RWPE1 (cell line): ENCODE results near the gene PNMA8A.

Experiments
- CTCF ChIA-PET: fragments of 350-600 bp; sonication (Branson Sonifier 250); formaldehyde crosslinking; extraction: SDS; loops from one replicate; lab custom pipeline; 2021; lab: Yijun Ruan, JAX
- POLR2A ChIA-PET: fragments of 400-600 bp; formaldehyde crosslinking; extraction: SDS; loops from one replicate; lab custom pipeline; 2020; ENCODE audit warnings: antibody characterized with exemption; ENCODE audit not compliant: low non-redundant PET; lab: Yijun Ruan, JAX
- DNase-seq: peaks from one replicate; pipeline ENCODE4 v3.0.0; 2012; ENCODE audit warnings: low spot score
- H3K27ac ChIP-seq: fragments of 450-650 bp; 2 replicates; pipeline ENCODE4 v1.5.1; 2017
- TF ChIP-seq, protein P1 (sequence below): fragments of 450-650 bp; conservative IDR thresholded peaks from 2 replicates; pipeline ENCODE4 v1.5.1; 2017; ENCODE audit warnings: low read depth, mild to moderate bottlenecking

Gene PNMA8A

DNA sequence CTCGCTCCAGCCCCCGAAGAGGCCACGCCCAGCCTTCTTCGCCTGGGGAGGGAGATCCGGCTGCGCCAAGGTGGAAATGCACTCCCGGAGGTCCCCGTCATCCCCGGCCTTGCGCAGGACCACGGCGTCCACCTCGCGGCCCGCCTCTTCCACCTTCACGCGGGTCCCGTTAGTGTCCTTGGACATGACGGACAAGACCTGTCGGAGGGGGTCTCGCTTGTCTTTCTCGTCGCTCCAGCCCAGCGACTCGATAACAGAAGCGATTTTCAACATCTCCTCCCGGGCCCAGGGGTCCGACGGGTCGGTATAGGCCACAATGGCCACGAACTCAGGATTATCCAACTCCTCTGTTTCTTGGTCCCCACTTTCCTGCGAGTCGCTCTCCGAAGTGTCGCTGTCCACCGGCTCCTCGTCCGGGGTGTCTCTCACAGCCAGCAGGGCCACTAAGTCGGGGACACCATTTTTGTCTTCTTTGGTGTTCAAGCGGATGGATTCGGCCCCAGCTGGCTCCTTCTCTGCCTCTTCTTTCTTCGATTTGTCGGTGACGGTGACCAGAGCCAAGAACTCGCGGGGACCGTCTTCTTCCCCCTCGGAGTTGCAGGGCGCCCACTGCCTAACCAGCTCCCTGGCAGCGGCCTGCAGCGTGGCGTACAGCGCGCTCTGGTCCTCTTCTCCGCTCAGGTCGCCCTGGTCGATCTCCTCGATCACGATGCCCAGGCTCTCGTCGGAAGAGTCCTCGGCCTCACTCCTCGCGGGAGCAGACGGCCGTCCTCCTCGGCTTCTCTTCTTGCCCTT lies 23.0 kb upstream of the PNMA8A start:
- H3K27ac ChIP-seq: no peak overlapping the region
- no peak for DNase-seq
- ChIA-PET CTCF (interaction anchor here (0.6 kb wide), 1 partner anchor 99 kb away, joined by 5 read pairs; no protein-coding TSS in a partner anchor), POLR2A (no interaction called here)
- TF ChIP-seq, protein P1, sequence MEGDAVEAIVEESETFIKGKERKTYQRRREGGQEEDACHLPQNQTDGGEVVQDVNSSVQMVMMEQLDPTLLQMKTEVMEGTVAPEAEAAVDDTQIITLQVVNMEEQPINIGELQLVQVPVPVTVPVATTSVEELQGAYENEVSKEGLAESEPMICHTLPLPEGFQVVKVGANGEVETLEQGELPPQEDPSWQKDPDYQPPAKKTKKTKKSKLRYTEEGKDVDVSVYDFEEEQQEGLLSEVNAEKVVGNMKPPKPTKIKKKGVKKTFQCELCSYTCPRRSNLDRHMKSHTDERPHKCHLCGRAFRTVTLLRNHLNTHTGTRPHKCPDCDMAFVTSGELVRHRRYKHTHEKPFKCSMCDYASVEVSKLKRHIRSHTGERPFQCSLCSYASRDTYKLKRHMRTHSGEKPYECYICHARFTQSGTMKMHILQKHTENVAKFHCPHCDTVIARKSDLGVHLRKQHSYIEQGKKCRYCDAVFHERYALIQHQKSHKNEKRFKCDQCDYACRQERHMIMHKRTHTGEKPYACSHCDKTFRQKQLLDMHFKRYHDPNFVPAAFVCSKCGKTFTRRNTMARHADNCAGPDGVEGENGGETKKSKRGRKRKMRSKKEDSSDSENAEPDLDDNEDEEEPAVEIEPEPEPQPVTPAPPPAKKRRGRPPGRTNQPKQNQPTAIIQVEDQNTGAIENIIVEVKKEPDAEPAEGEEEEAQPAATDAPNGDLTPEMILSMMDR: no peak

DNA sequence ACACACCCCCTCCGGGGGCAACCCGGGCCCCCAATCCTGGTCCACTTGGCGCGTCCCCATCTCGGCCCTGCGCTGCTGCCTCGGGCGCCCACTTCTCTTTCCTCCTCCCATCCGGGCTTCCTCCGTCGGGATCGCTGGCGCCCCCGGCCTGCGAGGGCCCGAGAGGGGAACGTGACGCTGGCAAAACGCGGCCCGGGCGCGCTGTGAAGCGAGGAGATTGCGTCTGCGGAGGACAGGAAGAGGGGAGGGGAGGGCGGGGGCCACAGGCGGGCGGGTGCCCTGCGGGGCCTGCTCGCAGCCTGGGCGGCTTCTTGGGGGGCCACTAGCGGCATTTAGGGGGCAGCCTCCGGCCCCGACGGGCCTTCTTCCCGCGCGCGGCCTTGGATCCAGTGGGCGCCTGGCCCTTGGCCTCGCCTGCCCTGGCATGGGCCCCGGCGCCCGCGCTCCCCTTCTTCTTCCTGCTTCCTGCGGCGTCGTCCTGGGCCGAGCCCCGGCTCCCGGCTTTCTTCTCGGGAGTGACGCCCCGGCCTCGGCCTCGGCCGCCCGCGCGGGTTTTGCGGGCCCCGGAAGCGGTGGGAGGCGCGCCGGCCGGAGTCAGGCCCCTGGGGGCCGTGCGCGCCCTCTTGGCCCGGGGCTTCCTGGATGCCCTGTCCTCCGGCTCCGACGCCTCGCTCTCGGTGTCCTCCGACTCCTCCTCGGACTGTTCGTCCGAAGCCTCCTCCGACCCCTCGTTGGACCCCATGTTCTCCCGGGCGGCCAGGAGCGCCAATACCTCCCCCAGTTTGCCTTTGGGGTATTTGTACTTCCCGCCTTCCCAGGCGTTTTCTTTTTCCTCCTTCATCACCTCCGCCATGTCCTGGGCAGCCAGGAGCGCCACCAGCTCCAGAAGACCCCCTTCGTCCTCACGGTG lies 22.1 kb upstream of the PNMA8A start:
- TF ChIP-seq, protein P1: no peak
- ChIA-PET POLR2A (no interaction called here), CTCF (no interaction called here)
- no peak for DNase-seq
- no peak overlapping the region for H3K27ac ChIP-seq

DNA sequence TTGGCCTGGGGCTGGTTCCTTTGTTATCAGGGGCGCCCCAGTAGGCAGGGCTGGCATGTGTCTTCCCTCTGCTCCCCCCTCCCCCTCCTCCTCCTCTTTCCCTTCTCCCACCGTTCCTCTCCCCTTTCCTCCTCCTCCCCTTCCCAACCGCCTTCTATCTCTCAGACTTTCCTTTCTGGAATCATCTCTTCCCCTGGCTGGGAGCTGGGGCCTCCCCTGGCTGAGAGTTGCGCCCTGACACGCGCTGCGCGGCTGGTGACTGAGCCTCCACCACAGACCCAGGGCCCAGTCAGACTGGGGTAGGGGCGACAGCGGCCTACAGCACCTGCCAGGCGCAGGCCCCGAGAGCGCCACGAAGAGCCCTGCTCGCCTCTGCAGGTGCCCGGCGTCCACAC lies 21.5 kb upstream of the PNMA8A start:
- ChIA-PET CTCF (no interaction called here), POLR2A (no interaction called here)

DNA sequence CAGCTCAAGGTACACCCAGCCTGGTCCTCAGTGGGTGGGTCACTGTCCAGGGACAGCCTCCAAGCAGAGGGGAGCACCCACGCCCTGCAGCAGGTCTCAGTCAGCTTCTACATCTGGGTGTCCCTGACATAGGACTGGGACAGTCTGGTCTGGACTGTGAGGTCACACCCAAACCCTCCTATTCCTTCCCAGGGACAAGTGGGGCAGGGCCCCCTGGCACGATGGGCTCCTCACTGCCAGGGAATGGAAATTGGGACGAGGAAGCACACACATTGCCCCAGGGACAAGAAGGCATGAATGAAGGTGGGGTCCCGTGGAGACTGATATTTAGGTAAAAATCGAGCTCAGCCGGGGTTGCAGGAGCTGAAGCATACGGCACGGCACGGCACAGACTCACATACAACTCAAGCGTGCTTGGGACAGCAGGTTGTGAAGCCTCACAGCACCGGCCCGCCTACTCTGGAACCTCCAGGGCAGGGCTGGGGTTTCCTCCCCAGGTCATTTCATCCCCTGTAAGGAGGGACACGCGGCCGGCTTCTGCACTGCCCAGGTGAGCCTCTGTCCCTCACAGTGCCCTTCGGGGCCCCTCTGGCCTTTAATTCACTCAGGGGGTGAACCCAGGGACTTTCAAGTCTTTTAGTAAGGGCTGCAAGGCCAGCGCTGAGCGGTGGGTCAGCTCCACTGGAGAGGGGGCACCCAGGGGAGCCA lies 20.8 kb upstream of the PNMA8A start:
- TF ChIP-seq, protein P1: no peak
- DNase-seq: no peak
- CTCF ChIA-PET: interaction anchor here (0.7 to 1.2 kb wide), 2 partner anchors 96 to 97 kb away, joined by 3 to 5 read pairs; no protein-coding TSS in a partner anchor
- POLR2A ChIA-PET: no interaction called here
- H3K27ac ChIP-seq: no peak overlapping the region

More for the DNA sequence above, 21.5 kb upstream of the PNMA8A start:
- no peak for DNase-seq
- TF ChIP-seq, protein P1: no peak
- no peak overlapping the region for H3K27ac ChIP-seq

DNA sequence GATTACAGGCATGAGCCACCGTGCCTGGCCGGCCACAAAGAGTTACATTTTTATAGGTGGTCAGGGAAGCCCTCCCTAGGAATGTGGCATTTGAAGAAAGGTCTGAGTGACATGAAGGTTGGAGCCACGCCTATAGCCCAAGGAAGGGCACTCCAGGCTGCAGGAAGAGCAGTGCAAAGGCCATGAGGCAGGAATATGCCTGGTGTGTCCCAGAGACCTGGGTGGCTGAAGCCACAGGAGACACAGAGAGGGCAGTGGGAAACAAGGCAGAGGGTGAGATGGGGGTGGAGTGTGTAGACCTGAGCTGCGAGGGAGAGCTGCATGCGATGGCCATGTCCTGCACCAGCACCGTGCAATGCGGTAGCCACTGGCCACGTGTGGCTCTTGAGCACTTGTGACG lies 19.4 kb upstream of the PNMA8A start:
- ChIA-PET POLR2A (no interaction called here), CTCF (interaction anchor here (0.5 to 1.2 kb wide), 3 partner anchors 15 to 355 kb away, joined by 3 to 5 read pairs (median 4); no protein-coding TSS in a partner anchor)

More for the DNA sequence above, 19.4 kb upstream of the PNMA8A start:
- no peak overlapping the region for H3K27ac ChIP-seq
- DNase-seq: no peak
- TF ChIP-seq, protein P1: no peak
